Erythroblast (primary cell): ENCODE measurements around the gene TPRN.
A peak's percentile ranks its signal among the peaks of the same experiment; 100 is the strongest.

Experiments used
- DNase-seq, 2 experiments: peaks; one replicate each; lab custom pipeline; 2025; lab: John Stamatoyannopoulos, UW
- GATA1 ChIP-seq: IDR thresholded peaks from 2 replicates; pipeline ENCODE4 v1.6.1; 2011; ENCODE audit warnings: low read depth, mild to moderate bottlenecking, control low read depth, low read length, moderate library complexity
- POLR2A ChIP-seq: IDR thresholded peaks from 2 replicates; pipeline ENCODE4 v1.6.1; 2011; ENCODE audit warnings: mild to moderate bottlenecking, low read length

TPRN gene

DNA sequence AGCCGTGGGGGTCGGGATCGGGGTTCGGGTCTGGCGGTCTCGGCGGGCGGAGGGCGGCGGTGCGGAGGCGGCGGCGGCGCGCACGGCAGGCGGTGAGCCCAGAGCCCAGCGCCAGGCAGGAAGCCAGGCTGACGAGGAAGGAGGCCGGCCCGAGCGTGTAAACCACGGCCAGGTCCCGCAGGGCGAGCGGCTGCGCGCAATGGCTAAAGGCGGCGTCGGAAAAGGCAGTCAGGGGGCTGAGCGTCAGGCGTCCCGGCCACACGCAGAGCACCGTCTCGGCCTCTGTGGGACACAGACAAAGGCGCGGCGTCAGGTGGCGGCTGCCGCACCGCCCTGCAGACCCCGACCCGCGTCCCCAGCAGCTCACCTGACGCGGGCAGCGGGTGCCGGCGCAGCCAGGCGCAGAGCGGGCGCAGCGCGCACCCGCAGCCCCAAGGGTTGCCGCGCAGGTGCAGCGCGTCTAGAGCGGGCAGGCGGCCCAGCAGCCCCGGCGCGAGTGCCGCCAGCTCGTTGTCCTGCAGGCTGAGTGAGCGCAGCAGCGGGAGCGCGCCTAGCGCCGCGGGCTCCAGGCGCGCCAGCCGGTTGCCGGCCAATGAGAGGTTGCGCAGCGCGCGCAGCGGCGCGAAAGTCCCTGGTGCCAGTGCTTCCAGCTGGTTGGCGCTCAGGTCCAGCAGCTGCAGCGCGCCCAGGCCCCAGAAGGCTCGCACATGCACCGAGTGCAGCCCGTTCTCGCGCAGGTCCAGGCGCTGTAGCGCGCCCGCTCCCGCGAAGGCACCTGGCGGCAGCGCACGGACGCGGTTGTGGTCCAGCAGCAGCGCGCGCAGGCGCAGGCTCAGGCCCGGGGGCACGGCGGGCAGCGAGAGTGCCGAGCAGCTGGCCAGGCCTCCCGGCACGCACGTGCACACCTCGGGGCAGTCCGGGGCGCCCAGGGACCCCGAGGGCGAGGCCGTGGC lies 31.4 kb downstream of the TPRN start:
- TF ChIP-seq POLR2A (no peak), GATA1 (no peak)
- peak; percentile 42 to 72 for DNase-seq

DNA sequence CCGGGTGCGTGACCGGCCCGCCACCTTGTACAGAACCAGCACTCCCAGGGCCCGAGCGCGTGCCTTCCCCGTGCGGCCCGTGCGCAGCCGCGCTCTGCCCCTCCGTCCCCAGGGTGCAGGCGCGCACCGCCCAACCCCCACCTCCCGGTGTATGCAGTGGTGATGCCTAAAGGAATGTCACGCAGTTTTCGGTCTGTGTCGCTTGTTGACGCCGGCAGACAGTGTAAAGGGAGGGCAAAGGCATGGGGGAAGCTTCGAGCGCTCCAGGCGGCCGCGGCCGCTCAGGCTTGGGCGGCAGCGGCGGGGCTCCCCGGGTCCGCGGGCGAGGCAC lies 32.0 kb downstream of the TPRN start:
- TF ChIP-seq GATA1 = no peak
- TF ChIP-seq POLR2A = no peak

DNA sequence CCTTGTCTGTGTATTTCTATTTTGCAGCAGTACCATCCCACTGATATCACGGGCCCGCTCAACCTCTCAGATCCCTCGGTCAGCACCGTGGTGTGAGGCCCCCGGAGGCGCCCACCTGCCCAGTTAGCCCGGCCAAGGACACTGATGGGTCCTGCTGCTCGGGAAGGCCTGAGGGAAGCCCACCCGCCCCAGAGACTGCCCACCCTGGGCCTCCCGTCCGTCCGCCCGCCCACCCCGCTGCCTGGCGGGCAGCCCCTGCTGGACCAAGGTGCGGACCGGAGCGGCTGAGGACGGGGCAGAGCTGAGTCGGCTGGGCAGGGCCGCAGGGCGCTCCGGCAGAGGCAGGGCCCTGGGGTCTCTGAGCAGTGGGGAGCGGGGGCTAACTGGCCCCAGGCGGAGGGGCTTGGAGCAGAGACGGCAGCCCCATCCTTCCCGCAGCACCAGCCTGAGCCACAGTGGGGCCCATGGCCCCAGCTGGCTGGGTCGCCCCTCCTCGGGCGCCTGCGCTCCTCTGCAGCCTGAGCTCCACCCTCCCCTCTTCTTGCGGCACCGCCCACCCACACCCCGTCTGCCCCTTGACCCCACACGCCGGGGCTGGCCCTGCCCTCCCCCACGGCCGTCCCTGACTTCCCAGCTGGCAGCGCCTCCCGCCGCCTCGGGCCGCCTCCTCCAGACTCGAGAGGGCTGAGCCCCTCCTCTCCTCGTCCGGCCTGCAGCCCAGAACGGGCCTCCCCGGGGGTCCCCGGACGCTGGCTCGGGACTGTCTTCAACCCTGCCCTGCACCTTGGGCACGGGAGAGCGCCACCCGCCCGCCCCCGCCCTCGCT lies 32.6 kb downstream of the TPRN start:
- TF ChIP-seq POLR2A (no peak), GATA1 (no peak)
- DNase-seq = peak; percentile 34 to 58

More for the DNA sequence above, 32.0 kb downstream of the TPRN start:
- peak in 1 of 2 experiments; percentile 42 for DNase-seq

DNA sequence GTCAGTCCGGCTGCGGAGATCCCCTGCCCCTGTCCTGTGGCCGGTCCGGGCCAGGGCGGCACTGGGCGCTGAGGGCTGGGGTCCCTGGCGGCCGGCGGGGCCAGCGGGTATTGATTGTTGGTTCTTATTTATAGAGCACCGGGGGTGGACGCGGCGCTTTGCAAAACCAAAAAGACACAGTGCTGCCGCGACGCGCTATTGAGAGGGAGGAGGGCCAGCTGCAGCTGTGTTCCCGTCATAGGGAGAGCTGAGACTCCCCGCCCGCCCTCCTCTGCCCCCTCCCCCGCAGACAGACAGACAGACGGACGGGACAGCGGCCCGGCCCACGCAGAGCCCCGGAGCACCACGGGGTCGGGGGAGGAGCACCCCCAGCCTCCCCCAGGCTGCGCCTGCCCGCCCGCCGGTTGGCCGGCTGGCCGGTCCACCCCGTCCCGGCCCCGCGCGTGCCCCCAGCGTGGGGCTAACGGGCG lies 33.2 kb downstream of the TPRN start:
- no peak for DNase-seq
- no peak for TF ChIP-seq POLR2A
- TF ChIP-seq GATA1 = no peak

DNA sequence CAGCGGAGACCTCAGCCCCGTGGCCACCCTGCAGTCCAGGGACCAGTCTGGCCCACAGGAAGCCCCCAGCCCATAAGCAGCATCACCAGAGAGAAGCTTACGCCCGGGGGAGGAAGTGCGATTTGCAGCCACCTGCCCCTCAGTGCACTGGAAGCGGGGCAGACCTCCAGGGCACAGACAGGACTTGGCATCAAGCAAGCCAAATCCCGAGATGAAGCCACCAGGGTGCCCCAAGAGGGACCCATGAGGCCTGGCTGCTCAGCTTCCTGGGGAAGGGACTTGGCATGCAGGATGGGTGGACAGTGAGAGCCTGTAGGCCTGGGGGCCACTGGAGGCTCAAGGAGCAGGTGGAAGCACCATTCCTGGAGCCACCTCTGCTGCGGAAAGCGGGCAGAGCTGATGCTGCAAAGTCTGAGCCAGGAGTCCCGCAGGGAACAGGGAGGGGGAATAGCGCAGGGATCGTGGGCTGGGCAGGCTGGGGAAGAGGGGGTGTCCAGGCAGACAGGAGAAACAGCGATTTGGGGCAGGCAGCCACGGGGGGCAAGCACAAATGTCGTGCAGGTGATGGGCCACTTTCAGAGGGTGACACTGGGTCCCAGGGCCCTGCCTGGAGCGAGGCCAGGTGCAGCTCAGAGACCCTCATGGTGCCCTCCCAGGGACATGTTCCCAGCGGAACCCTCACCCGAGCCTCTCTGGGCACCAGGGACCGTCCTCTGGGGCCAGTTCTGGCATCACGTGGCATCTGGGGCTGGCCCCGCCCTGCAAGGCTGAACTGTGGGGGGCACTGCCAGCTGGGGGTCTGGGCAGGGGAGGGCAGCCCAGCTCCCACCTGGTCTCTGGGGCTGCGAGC lies 33.9 kb downstream of the TPRN start:
- TF ChIP-seq POLR2A = no peak
- TF ChIP-seq GATA1 = no peak
- DNase-seq = no peak

DNA sequence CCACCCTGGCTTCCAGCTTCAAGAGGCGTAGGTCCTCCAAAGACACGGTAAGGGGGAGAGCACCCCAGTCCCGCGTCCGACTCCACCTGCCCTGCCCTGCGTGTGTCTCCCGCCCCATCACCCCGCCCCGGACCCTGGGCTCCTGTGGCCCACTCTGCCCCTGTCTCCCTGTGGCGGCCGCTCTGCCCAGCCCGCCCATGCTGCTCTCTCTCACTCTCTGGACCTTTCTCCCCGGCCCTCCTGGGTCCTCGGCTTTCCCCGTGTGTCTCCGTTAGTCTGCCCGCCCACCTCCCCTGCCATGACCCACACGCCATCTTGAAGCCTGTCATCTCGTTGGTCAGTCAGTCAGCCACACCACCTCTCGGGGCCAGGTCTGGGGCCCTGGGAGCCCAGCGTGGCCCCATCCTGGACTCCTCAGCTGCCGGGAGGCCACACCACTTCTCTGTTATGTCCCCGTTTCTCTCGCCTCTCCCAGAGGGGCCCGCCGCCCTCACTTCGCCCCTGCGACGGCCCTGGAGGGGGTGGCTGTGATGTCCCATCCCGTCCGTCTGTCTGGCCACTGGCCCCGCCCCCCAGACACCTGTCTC lies 35.2 kb downstream of the TPRN start:
- DNase-seq = no peak
- no peak for TF ChIP-seq GATA1
- no peak for TF ChIP-seq POLR2A

DNA sequence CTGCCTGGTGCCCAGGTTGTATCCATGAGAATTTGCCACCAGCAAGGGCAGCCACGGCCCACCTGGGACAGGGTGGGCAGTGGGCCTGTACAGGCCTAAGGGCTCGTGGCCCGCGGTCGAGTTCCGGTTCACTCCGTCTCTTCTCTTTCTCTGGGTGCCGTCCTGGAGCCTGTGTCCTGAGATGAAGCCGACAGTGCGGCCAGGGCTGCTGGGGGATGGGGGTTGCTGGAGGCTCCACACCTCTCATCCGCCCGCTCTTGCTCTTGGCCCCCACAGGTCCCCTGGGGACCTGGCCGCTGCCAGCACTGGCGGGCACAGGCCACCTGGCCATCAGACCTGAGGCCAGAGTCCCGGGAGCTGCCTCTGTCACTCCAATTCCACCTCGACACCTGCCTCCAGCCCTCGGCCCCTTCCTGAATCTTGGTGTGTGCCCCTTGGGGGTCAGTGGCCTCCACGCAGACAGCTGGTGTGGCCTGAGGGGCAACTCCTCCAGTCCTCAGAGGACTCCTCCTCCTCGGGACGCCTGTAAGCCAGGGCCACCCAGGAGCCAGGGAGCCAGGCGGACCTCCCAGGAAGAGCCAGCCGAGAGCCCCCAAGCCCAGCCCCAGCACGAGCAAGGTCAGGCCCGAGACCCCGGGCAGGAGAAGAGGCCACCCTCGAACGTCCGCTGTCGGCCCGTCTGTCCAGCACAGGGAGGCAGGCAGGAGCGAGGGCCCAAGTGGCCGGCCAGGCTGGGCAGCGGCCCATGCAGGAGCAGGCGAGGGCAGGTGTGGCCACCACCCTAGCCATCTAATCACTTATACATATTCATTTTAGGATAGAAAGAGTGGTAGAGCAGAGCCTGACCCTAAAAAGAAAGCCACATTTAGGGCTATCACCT lies 35.9 kb downstream of the TPRN start:
- DNase-seq = no peak
- TF ChIP-seq GATA1 = no peak
- TF ChIP-seq POLR2A = no peak

DNA sequence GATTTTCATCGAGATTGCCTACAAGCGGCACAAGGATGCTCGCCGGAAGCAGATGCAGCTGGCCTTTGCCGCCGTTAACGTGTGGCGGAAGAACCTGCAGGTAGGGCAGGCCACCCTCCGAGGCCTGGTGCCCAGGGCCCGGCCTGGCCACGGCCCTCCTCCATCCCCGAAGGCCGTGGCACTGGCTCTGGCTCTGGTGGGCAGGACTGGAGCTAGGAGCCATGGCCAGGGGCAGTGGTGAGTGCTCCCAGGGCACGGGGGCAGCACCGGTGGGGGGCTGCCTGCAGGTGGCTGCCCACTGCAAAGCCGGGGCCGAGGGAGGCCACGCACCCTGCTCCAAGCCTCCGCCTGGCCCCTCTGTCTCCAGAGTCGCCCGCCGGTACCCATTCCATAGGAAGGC lies 36.7 kb downstream of the TPRN start:
- TF ChIP-seq POLR2A = no peak
- no peak for TF ChIP-seq GATA1
- DNase-seq = no peak

DNA sequence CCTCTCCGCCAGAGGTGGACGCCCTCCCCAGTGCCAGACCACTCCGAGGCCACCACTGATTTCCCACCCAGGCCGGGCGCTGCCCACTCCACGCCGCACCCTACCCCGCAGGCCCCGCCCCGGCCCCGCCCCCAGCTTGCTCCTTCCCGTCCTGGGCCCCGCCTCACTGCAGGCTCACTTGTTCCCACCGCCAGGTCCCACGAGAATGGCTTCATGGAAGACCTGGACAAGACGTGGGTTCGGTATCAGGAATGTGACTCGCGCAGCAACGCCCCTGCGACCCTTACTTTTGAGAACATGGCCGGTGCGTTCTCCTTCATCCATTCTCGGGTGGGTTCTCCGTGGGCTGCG lies 37.2 kb downstream of the TPRN start:
- DNase-seq = no peak
- TF ChIP-seq GATA1 (no peak), POLR2A (no peak)

DNA sequence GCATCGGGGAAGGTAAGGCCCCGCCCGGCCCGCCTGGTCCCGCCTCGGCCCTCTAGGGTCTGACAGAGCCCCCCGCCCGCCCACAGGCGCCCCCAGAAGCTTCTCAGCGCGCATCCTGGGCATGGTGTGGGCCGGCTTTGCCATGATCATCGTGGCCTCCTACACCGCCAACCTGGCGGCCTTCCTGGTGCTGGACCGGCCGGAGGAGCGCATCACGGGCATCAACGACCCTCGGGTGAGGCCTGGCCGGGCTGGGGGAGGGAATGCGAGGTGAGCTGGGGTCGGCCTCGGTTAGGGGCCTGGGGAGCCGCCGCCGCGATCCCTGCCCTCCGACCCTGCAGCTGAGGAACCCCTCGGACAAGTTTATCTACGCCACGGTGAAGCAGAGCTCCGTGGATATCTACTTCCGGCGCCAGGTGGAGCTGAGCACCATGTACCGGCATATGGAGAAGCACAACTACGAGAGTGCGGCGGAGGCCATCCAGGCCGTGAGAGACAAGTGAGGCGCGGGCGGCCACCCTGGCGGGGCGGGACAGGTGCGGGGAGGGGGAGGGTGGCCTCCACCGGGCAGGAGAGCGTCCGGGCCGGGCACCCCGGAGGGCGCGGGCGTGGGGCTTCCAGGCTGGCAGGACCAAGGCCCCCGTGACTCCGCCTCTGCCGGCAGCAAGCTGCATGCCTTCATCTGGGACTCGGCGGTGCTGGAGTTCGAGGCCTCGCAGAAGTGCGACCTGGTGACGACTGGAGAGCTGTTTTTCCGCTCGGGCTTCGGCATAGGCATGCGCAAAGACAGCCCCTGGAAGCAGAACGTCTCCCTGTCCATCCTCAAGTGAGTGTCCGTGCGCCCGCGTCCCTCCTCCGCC lies 37.8 kb downstream of the TPRN start:
- TF ChIP-seq POLR2A (no peak), GATA1 (no peak)
- peak; percentile 36 to 54 for DNase-seq

DNA sequence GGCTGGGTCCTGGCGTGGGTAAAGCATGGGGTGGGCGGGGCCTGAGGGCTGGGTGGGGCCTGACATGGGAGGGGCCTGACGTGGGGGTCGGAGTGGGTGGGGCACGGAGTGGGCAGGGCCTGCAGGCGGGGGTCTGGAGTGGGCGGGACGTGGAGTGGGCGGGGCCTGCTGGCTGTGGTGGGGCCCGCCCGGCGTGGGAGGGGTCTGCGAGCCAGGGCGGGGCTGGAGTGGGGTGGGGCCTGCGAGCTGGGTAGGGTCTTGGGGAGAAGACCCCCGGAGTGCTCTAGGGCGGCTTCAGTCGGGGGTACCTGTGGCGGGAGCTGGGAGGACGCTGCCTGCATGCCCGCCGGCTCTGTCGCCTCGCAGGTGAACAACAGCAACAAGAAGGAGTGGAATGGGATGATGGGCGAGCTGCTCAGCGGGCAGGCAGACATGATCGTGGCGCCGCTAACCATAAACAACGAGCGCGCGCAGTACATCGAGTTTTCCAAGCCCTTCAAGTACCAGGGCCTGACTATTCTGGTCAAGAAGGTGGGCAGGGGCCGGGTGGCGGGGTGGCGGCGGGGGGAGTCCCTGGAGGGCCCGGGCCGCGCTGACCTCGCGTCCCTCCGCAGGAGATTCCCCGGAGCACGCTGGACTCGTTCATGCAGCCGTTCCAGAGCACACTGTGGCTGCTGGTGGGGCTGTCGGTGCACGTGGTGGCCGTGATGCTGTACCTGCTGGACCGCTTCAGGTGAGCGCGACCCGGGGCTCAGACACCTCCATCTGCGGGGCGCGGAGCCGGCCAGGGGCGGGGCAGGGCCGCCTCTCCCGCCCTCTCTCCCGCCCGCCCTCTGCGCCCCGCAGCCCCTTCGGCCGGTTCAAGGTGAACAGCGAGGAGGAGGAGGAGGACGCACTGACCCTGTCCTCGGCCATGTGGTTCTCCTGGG lies 38.7 kb downstream of the TPRN start:
- peak; percentile 29 to 37 for DNase-seq
- TF ChIP-seq GATA1 (no peak), POLR2A (no peak)
